GM12892 (cell line): ENCODE data around the gene RIGI.

Experiments
- DNase-seq: peaks from one replicate; pipeline ENCODE4 v3.0.0; 2011; ENCODE audit not compliant: insufficient read length
- FAIRE-seq: peaks from 2 replicates; lab custom pipeline; 2011; peaks lifted over from hg19 to GRCh38; lab: Jason Lieb, UNC
- POLR2A ChIP-seq: IDR thresholded peaks from 2 replicates; pipeline ENCODE4 v1.6.1; 2011; ENCODE audit warnings: low read depth, low read length, control low read depth
- POLR2AphosphoS5 ChIP-seq: IDR thresholded peaks from 2 replicates; pipeline ENCODE4 v1.6.1; 2011; ENCODE audit warnings: low read depth, low read length, control low read depth
- TAF1 ChIP-seq: IDR thresholded peaks from 2 replicates; pipeline ENCODE4 v1.6.1; 2011; ENCODE audit warnings: low read depth, mild to moderate bottlenecking, control low read depth, low read length, borderline replicate concordance

RIGI gene

GRCh38 chr9:32487981-32488380 is 38.0 kb downstream of the RIGI start:
- DNase-seq: no peak
- no peak for FAIRE-seq

GRCh38 chr9:32486839-32487562 is 39.0 kb downstream of the RIGI start:
- no peak for FAIRE-seq
- TF ChIP-seq POLR2AphosphoS5: no peak
- no peak for TF ChIP-seq POLR2A
- TF ChIP-seq TAF1: no peak
- DNase-seq: no peak

More at GRCh38 chr9:32487981-32488380, 38.0 kb downstream of the RIGI start:
- no peak for TF ChIP-seq POLR2AphosphoS5
- TF ChIP-seq TAF1: no peak

- FAIRE-seq: no peak
- DNase-seq: no peak
- no peak for TF ChIP-seq POLR2A
Observed at GRCh38 chr9:32483343-32483742, 42.7 kb downstream of the RIGI start.
